ENCODE results near the gene BAIAP2.
A peak's percentile ranks its signal among the peaks of the same experiment; 100 is the strongest.

BAIAP2 gene

GRCh38 chr17:81052199-81052997 is 17.4 kb downstream of the BAIAP2 start:
- DNase-seq (ENCODE audit: low spot score), result no peak

GRCh38 chr17:81053041-81053970 is 18.4 kb downstream of the BAIAP2 start:
- DNase-seq (ENCODE audit: low spot score), result no peak

- DNase-seq (ENCODE audit: low spot score), result no peak
Observed at GRCh38 chr17:81054308-81054707, 19.4 kb downstream of the BAIAP2 start.

- DNase-seq (ENCODE audit: low spot score), result no peak
Observed at GRCh38 chr17:81054881-81055370, 20.0 kb downstream of the BAIAP2 start.

GRCh38 chr17:81056312-81056711 is 21.4 kb downstream of the BAIAP2 start:
- no peak for DNase-seq (ENCODE audit: low spot score)

- DNase-seq (ENCODE audit: low spot score), result no peak
Observed at GRCh38 chr17:81057079-81057730, 22.3 kb downstream of the BAIAP2 start.

GRCh38 chr17:81057777-81058176 is 22.8 kb downstream of the BAIAP2 start:
- no peak for DNase-seq (ENCODE audit: low spot score)

GRCh38 chr17:81058263-81058871 is 23.4 kb downstream of the BAIAP2 start:
- DNase-seq (ENCODE audit: low spot score), result no peak

GRCh38 chr17:81059026-81059425 is 24.1 kb downstream of the BAIAP2 start:
- DNase-seq (ENCODE audit: low spot score), result no peak

GRCh38 chr17:81060416-81060815 is 25.5 kb downstream of the BAIAP2 start:
- no peak for DNase-seq (ENCODE audit: low spot score)

GRCh38 chr17:81061027-81061735 is 26.2 kb downstream of the BAIAP2 start:
- no peak for DNase-seq (ENCODE audit: low spot score)

- no peak for DNase-seq (ENCODE audit: low spot score)
Observed at GRCh38 chr17:81062014-81062780, 27.2 kb downstream of the BAIAP2 start.

- DNase-seq (ENCODE audit: low spot score), result no peak
Observed at GRCh38 chr17:81063106-81064093, 28.4 kb downstream of the BAIAP2 start.

- peak; percentile 84 for DNase-seq (ENCODE audit: low spot score)
Observed at GRCh38 chr17:81064678-81065475, 29.9 kb downstream of the BAIAP2 start.

GRCh38 chr17:81065500-81065899 is 30.5 kb downstream of the BAIAP2 start:
- no peak for DNase-seq (ENCODE audit: low spot score)

- DNase-seq (ENCODE audit: low spot score), result no peak
Observed at GRCh38 chr17:81066072-81066471, 31.1 kb downstream of the BAIAP2 start.

- DNase-seq (ENCODE audit: low spot score), result no peak
Observed at GRCh38 chr17:81066771-81067315, 31.9 kb downstream of the BAIAP2 start.

GRCh38 chr17:81067391-81067811 is 32.5 kb downstream of the BAIAP2 start:
- DNase-seq (ENCODE audit: low spot score), result no peak

Data from AG08395 (cell line).